CD4-positive, alpha-beta T cell (primary cell): ENCODE measurements around the gene TUBA3E. TPM values are rescaled to one million over a fixed set of nuclear protein-coding genes. Genes with fewer than 3 reads are reported as not detected.
"Not testable (repeated sequence)": the region's sequence is repeated elsewhere in the genome, so short reads cannot be mapped to it uniquely, and the experiment has no call there.

Experiments
- ATAC-seq: fragments of 200-7000 bp; cut with Tn5 transposase; one replicate; pipeline ENCODE4 v1.10.0; 2022; ENCODE audit warnings: mild to moderate bottlenecking; ENCODE audit not compliant: poor library complexity
- CTCF ChIA-PET: fragments of 350-600 bp; sonication (Branson Sonifier 250); formaldehyde crosslinking; loops from one replicate; lab custom pipeline; 2021; ENCODE audit warnings: antibody characterized with exemption, inconsistent platforms; lab: Charles Lee
- POLR2A ChIA-PET: fragments of 350-600 bp; sonication (Branson Sonifier 250); formaldehyde crosslinking; loops from one replicate; lab custom pipeline; 2021; ENCODE audit warnings: antibody characterized with exemption, inconsistent platforms; lab: Charles Lee
- DNase-seq, 14 experiments: peaks; one replicate each; pipeline ENCODE4 v3.0.0-alpha.2; 2013 to 2020; ENCODE audit warnings: mixed read lengths in 2 of 14
- H3K27ac ChIP-seq, 2 donors: one replicate each; pipeline versions ENCODE4 v1.5.1 to v1.7.0; 2013; ENCODE audit warnings: low read length in 2 of 2, low read depth in 1 of 2, mild to moderate bottlenecking in 1 of 2
- H3K27me3 ChIP-seq, 2 experiments: 1 replicate in 1 of 2; 2 replicates in 1 of 2; pipeline versions ENCODE4 v1.6.1 to v1.7.0; 2013; ENCODE audit warnings: low read length in 2 of 2, control low read depth in 1 of 2, mild to moderate bottlenecking in 1 of 2, moderate library complexity in 1 of 2; ENCODE audit not compliant: insufficient read depth in 2 of 2, control insufficient read depth in 1 of 2
- H3K36me3 ChIP-seq: one replicate; pipeline ENCODE4 v1.6.1; 2013; ENCODE audit warnings: low read length, control low read depth; ENCODE audit not compliant: insufficient read depth
- H3K4me1 ChIP-seq: one replicate; pipeline ENCODE4 v1.6.1; 2013; ENCODE audit warnings: low read length, control low read depth; ENCODE audit not compliant: insufficient read depth
- H3K4me3 ChIP-seq: one replicate; pipeline ENCODE4 v1.5.1; 2013; ENCODE audit warnings: mild to moderate bottlenecking, low read length, moderate library complexity
- H3K9me3 ChIP-seq, 2 experiments: 1 replicate in 1 of 2; 2 replicates in 1 of 2; pipeline versions ENCODE4 v1.6.1 to v1.7.0; 2013; ENCODE audit warnings: low read length in 2 of 2, mild to moderate bottlenecking in 2 of 2, control low read depth in 1 of 2, moderate library complexity in 1 of 2; ENCODE audit not compliant: control insufficient read depth in 1 of 2, insufficient read depth in 1 of 2
- H3K27ac Mint-ChIP-seq: one replicate; pipeline ENCODE4 v1.8.0; 2020; ENCODE audit warnings: mixed read lengths
- H3K27me3 Mint-ChIP-seq: one replicate; pipeline ENCODE4 v1.8.0; 2021; ENCODE audit warnings: mixed read lengths
- H3K36me3 Mint-ChIP-seq: one replicate; pipeline ENCODE4 v1.8.0; 2021; ENCODE audit warnings: low read depth, mixed read lengths
- H3K4me1 Mint-ChIP-seq: one replicate; pipeline ENCODE4 v1.8.0; 2021; ENCODE audit warnings: low read depth, mixed read lengths
- H3K4me3 Mint-ChIP-seq: one replicate; pipeline ENCODE4 v1.8.0; 2020; ENCODE audit warnings: mild to moderate bottlenecking, mixed read lengths
- H3K9me3 Mint-ChIP-seq: one replicate; pipeline ENCODE4 v1.8.0; 2020; ENCODE audit warnings: mixed read lengths
- intact Hi-C, 2 experiments: fragments of 100-400 bp; cut with DNase I in 1 of 2; cut with micrococcal nuclease in 1 of 2; formaldehyde crosslinking; loops; one replicate each; pipeline versions ENCODE4 v1.15.1 to v1.9.0; 2023 to 2025; cut with DNase I, micrococcal nuclease
- total RNA-seq, 174 experiments: library from RNA in 2 of 174; stranded (reverse) in 2 of 174; gene quantifications; one replicate each; pipeline ENCODE4 v1.2.3 and lab custom pipeline; 2021 to 2026
- TF ChIP-seq, protein P1 (sequence below): fragments of 200-600 bp; IDR thresholded peaks from one replicate; pipeline ENCODE4 v1.8.0; 2022; ENCODE audit warnings: antibody characterized with exemption, mild to moderate bottlenecking

The TUBA3E gene
- total RNA-seq, 2 experiments from 2014 or later: not detected

DNA sequence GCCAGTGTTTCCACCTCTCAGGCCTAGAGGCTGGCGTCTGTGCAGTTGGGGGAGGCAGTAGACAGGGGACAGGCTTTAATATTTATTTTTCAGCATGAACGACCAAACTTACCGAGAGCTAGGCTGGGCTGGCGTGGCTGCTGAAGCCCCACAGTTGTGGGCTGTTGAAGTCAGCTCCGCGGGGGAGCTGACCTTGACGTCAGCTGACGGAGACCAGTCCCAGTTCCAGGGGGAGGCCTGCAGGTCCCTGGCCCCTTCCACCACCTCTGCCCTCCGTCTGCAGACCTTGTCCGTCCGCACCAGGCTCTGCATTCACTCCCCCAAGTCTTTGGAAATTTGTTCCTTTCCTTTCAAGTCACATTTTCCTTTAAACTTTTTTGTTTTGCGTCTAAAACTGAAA, 33.4 kb upstream of the TUBA3E start:
- CTCF ChIA-PET: no interaction called here
- Histone ChIP-seq H3K4me1 (peaks cover 4% of the 10 kb centered on the region), H3K27me3 (no peaks in the 10 kb centered on the region), H3K27ac (no peak overlapping the region), H3K36me3 (no peaks in the 10 kb centered on the region), H3K9me3 (peaks cover 0 to 25% of the 10 kb centered on the region in 2 experiments), H3K4me3 (no peak overlapping the region)
- H3K27ac Mint-ChIP-seq: no peak overlapping the region
- no peak for DNase-seq
- H3K9me3 Mint-ChIP-seq: no peaks in the 10 kb centered on the region
- intact Hi-C loops: no loop called here
- peaks cover 2% of the 10 kb centered on the region for H3K27me3 Mint-ChIP-seq
- TF ChIP-seq, protein P1, sequence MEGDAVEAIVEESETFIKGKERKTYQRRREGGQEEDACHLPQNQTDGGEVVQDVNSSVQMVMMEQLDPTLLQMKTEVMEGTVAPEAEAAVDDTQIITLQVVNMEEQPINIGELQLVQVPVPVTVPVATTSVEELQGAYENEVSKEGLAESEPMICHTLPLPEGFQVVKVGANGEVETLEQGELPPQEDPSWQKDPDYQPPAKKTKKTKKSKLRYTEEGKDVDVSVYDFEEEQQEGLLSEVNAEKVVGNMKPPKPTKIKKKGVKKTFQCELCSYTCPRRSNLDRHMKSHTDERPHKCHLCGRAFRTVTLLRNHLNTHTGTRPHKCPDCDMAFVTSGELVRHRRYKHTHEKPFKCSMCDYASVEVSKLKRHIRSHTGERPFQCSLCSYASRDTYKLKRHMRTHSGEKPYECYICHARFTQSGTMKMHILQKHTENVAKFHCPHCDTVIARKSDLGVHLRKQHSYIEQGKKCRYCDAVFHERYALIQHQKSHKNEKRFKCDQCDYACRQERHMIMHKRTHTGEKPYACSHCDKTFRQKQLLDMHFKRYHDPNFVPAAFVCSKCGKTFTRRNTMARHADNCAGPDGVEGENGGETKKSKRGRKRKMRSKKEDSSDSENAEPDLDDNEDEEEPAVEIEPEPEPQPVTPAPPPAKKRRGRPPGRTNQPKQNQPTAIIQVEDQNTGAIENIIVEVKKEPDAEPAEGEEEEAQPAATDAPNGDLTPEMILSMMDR: no peak
- POLR2A ChIA-PET: no interaction called here
- H3K4me3 Mint-ChIP-seq: no peak overlapping the region
- no peaks in the 10 kb centered on the region for H3K36me3 Mint-ChIP-seq
- ATAC-seq: no peak
- no peaks in the 10 kb centered on the region for H3K4me1 Mint-ChIP-seq

DNA sequence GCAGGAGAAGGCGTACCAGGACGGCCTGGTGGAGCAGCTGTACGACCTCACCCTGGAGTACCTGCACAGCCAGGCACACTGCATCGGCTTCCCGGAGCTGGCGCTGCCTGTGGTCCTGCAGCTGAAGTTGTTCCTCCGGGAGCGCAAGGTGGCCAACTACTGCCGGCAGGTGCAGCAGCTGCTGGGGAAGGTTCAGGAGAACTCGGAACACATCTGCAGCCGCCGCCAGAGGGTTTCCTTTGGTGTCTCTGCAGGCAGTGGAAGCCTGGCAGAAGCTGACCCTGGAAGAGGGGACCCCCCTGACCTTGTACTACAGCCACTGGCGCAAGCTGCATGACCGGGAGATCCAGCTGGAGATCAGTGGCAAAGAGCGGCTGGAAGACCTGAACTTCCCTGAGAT, 32.7 kb upstream of the TUBA3E start:
- H3K4me3 Mint-ChIP-seq, H3K36me3 Mint-ChIP-seq, H3K4me1 Mint-ChIP-seq, POLR2A ChIA-PET, CTCF ChIA-PET, H3K9me3 Mint-ChIP-seq, intact Hi-C loops, H3K27ac Mint-ChIP-seq, H3K4me3 ChIP-seq, H3K4me1 ChIP-seq, H3K27me3 ChIP-seq, ATAC-seq, DNase-seq, H3K27me3 Mint-ChIP-seq, H3K36me3 ChIP-seq, H3K27ac ChIP-seq: not testable (repeated sequence)
- H3K9me3 ChIP-seq: peaks cover 0 to 25% of the 10 kb centered on the region in 2 experiments

DNA sequence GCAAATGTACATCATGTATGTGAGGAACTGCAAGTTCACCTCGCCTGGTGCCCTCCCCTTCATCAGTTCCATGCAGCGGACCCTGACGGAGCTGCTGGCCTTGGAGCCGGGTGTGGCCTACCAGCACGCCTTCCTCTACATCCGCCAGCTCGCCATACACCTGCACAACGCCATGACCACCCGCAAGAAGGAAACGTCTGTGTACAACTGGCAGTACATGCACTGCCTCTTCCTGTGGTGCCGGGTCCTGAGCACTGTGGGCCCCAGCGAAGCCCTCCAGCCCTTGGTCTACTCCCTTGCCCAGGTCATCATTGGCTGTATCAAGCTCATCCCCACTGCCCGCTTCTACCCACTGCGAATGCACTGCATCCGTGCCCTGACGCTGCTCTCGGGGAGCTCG, 32.1 kb upstream of the TUBA3E start:
- H3K4me3 ChIP-seq, ATAC-seq, H3K27me3 Mint-ChIP-seq, H3K27ac ChIP-seq, DNase-seq, H3K27ac Mint-ChIP-seq, H3K36me3 ChIP-seq, intact Hi-C loops, H3K36me3 Mint-ChIP-seq, H3K4me3 Mint-ChIP-seq, POLR2A ChIA-PET, H3K9me3 Mint-ChIP-seq, H3K4me1 Mint-ChIP-seq, H3K27me3 ChIP-seq, H3K4me1 ChIP-seq, CTCF ChIA-PET: not testable (repeated sequence)
- peaks cover 0 to 25% of the 10 kb centered on the region in 2 experiments for H3K9me3 ChIP-seq

DNA sequence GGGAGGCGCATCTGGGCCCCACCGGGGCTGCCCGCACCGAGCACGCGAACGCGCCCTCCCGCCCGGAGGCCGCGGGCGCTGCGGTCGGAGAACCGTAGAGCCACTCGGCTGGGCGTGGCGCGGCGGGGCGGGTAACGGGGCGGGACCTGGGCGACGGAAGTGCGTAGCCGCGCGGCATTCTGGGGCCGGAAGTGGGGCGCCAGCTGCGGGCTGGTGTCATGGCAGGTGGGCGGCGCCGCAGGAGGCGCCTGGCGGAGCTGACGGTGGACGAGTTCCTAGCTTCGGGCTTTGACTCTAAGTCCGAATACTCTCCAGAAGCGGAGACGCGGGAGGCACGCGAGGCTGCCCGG, 30.9 kb upstream of the TUBA3E start:
- H3K27ac ChIP-seq, H3K36me3 ChIP-seq, intact Hi-C loops, H3K4me3 Mint-ChIP-seq, H3K9me3 Mint-ChIP-seq, H3K4me1 ChIP-seq, H3K4me1 Mint-ChIP-seq, H3K27me3 Mint-ChIP-seq, POLR2A ChIA-PET, H3K27ac Mint-ChIP-seq, H3K27me3 ChIP-seq, H3K36me3 Mint-ChIP-seq, CTCF ChIA-PET: not testable (repeated sequence)
- peak in 9 of 14 experiments; percentile 3 to 65 (median 24) for DNase-seq
- H3K4me3 ChIP-seq: peak overlapping the region; percentile 29
- ATAC-seq: peak; percentile 39
- peaks cover 0 to 25% of the 10 kb centered on the region in 2 experiments for H3K9me3 ChIP-seq

DNA sequence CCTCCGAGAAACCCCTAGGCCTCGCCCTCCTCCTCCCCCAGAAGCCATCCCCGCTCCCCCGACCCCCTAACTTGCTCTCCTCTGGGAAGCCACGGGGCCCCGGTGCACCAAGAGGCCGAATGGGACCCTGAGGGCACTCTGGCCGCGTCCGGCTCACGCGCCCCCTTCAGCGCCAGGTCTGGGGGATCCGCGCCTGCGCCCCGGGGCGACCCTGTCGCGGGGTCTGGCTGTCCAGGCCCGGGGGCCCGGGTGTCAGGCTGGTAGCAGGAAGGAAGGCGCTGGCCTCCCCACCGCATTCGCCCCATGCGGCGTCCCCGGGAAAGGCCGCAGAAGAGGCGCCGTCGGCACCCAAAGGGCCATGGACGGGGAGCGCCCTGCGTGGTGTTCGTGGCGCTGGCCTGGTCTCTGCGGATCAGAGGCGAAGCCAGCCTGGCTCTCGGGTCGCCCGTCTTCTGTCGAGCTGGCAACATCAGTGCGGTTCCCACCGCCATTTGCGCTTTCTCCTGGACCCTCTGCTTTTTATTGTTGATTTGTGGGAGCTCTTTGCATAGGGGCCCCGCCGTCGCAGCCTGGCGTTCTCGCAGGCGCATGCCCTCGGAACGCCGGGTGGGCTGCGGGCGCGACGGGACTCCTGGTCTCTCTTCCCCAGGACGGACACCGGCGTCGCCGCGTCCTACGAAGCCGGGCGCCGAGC, 30.4 kb upstream of the TUBA3E start:
- H3K4me1 Mint-ChIP-seq, POLR2A ChIA-PET, H3K4me3 Mint-ChIP-seq: not testable (repeated sequence)

DNA sequence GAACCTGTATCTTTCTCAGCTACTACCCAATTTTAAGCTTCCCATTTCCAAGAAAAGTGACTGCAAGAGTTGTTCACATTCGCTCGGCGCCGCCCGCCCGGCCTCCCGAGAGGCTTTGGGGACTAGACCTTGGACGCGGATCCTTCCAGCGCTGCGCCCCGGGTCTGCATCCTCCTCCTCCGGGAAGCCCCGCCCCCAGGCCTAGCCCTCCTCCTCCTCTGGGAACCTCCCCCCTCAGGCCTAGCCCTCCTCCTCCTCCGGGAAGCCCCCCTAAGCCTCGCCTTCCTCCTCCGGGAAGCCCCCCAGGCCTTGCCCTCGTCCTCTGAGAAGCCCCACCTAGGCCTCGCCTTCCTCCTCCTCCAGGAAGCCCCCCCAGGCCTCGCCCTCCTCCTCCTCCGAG, 29.8 kb upstream of the TUBA3E start:
- intact Hi-C loops, POLR2A ChIA-PET: not testable (repeated sequence)

More for the DNA sequence above, 30.4 kb upstream of the TUBA3E start:
- H3K4me3 ChIP-seq, DNase-seq, CTCF ChIA-PET, H3K27ac ChIP-seq, H3K9me3 Mint-ChIP-seq, H3K4me1 ChIP-seq, H3K36me3 Mint-ChIP-seq, ATAC-seq, H3K27me3 Mint-ChIP-seq, H3K27me3 ChIP-seq, intact Hi-C loops, H3K36me3 ChIP-seq, H3K27ac Mint-ChIP-seq: not testable (repeated sequence)
- H3K9me3 ChIP-seq: peaks cover 0 to 25% of the 10 kb centered on the region in 2 experiments

More for the DNA sequence above, 29.8 kb upstream of the TUBA3E start:
- H3K36me3 ChIP-seq, ATAC-seq, H3K27me3 ChIP-seq, CTCF ChIA-PET, DNase-seq, H3K4me3 Mint-ChIP-seq, H3K4me3 ChIP-seq, H3K4me1 ChIP-seq, H3K27ac Mint-ChIP-seq, H3K27me3 Mint-ChIP-seq, H3K36me3 Mint-ChIP-seq, H3K4me1 Mint-ChIP-seq, H3K9me3 Mint-ChIP-seq, H3K27ac ChIP-seq: not testable (repeated sequence)
- peaks cover 0 to 25% of the 10 kb centered on the region in 2 experiments for H3K9me3 ChIP-seq
